A673 (cell line): ENCODE measurements around the gene CTIF. TPM values are rescaled to one million over a fixed set of nuclear protein-coding genes. Genes with fewer than 3 reads are reported as not detected.

Experiments
- BruUV-seq: library from RNA; stranded (reverse); fragments of 400-500 nt; replicated peaks from 2 replicates; lab custom pipeline; 2021; lab: Mats Ljungman, UMichigan
- CTCF ChIA-PET: fragments of 300-600 bp; sonication (Branson Sonifier 250); formaldehyde crosslinking; loops from one replicate; lab custom pipeline; 2022; ENCODE audit warnings: antibody characterized with exemption; lab: Charles Lee
- POLR2A ChIA-PET: fragments of 300-600 bp; sonication (Branson Sonifier 250); formaldehyde crosslinking; loops from one replicate; lab custom pipeline; 2022; ENCODE audit warnings: antibody characterized with exemption; ENCODE audit not compliant: low non-redundant PET; lab: Charles Lee
- DNase-seq: peaks from one replicate; pipeline ENCODE4 v3.0.0-alpha.2; 2015; ENCODE audit warnings: low spot score
- H3K27ac ChIP-seq: fragments of 200-600 bp; sonication (generic); 2 replicates; pipeline ENCODE4 v1.5.1; 2016; ENCODE audit warnings: mixed run types, low read depth, mild to moderate bottlenecking, mixed read lengths, antibody characterized with exemption, low read length; ENCODE audit not compliant: poor library complexity, severe bottlenecking
- H3K27me3 ChIP-seq: fragments of 200-600 bp; sonication (generic); replicated peaks from 2 replicates; pipeline ENCODE4 v1.6.1; 2017; ENCODE audit warnings: mixed run types, low read depth, mild to moderate bottlenecking, mixed read lengths, antibody characterized with exemption, low read length; ENCODE audit not compliant: insufficient read depth, poor library complexity
- H3K36me3 ChIP-seq: fragments of 200-600 bp; sonication (generic); 2 replicates; pipeline ENCODE4 v1.6.1; 2016; ENCODE audit warnings: mixed run types, mild to moderate bottlenecking, mixed read lengths, antibody characterized with exemption, low read length; ENCODE audit not compliant: insufficient read depth, poor library complexity, severe bottlenecking
- H3K4me1 ChIP-seq: fragments of 200-600 bp; sonication (generic); 2 replicates; pipeline ENCODE4 v1.6.1; 2017; ENCODE audit warnings: mixed run types, mild to moderate bottlenecking, mixed read lengths, antibody characterized with exemption, low read length; ENCODE audit not compliant: insufficient read depth, poor library complexity, severe bottlenecking
- H3K4me3 ChIP-seq: fragments of 200-600 bp; sonication (generic); 2 replicates; pipeline ENCODE4 v1.5.1; 2016; ENCODE audit warnings: low read depth, mixed run types, mild to moderate bottlenecking, mixed read lengths, low read length; ENCODE audit not compliant: poor library complexity, severe bottlenecking
- H3K9me3 ChIP-seq: fragments of 200-600 bp; sonication (generic); 2 replicates; pipeline ENCODE4 v1.6.1; 2016; ENCODE audit warnings: mixed run types, low read depth, mild to moderate bottlenecking, mixed read lengths, antibody characterized with exemption, low read length; ENCODE audit not compliant: poor library complexity, severe bottlenecking
- CTCF ChIP-seq: fragments of 300-800, 200-600 bp; sonication (generic); conservative IDR thresholded peaks from 2 replicates; pipeline ENCODE4 v1.5.1; 2017; ENCODE audit warnings: low read depth, mild to moderate bottlenecking, antibody characterized with exemption, low read length, moderate library complexity, mixed read lengths
- EZH2 ChIP-seq: fragments of 200-600 bp; sonication (generic); IDR thresholded peaks from 2 replicates; pipeline ENCODE4 v1.6.1; 2017; ENCODE audit warnings: borderline replicate concordance, low read depth, mild to moderate bottlenecking, mixed read lengths, antibody characterized with exemption, low read length; ENCODE audit not compliant: poor library complexity, severe bottlenecking
- intact Hi-C: fragments of 100-400 bp; cut with micrococcal nuclease; formaldehyde crosslinking; loops from one replicate; pipeline ENCODE4 v1.10.0; 2022; ENCODE audit not compliant: unreplicated experiment
- total RNA-seq: library from RNA; stranded (reverse); gene quantifications from 2 replicates; pipeline ENCODE4 v1.2.3, GENCODE V29; 2021

Gene CTIF
- total RNA-seq, 1 experiment from 2014 or later = 23.5 TPM

GRCh38 chr18:48671561-48671945 lies 132.7 kb downstream of the CTIF start:
- intact Hi-C loops = loop anchor here (10.0 kb wide), 1 partner anchor 1183 kb away; no protein-coding TSS in a partner anchor
- Histone ChIP-seq H3K9me3 (no peaks in the 10 kb centered on the region), H3K27me3 (no peaks in the 10 kb centered on the region), H3K4me3 (no peak overlapping the region), H3K27ac (no peak overlapping the region), H3K36me3 (peaks cover 3% of the 10 kb centered on the region), H3K4me1 (no peaks in the 10 kb centered on the region)
- TF ChIP-seq EZH2 = no peak
- TF ChIP-seq CTCF = no peak
- no peak for DNase-seq
- ChIA-PET POLR2A (interaction anchor here (0.5 kb wide), 1 partner anchor 144 kb away, joined by 3 read pairs; no protein-coding TSS in a partner anchor), CTCF (no interaction called here)
- no TSS peak for BruUV-seq

- POLR2A ChIA-PET = no interaction called here
- CTCF ChIA-PET = interaction anchor here (0.6 kb wide), 1 partner anchor 413 kb away, joined by 15 read pairs; no protein-coding TSS in a partner anchor
These were observed 134.0 kb downstream of the CTIF start for GRCh38 chr18:48672671-48673340.

GRCh38 chr18:48673456-48673852 lies 134.6 kb downstream of the CTIF start:
- CTCF ChIA-PET = interaction anchor here (0.6 kb wide), 1 partner anchor 412 kb away, joined by 15 read pairs; no protein-coding TSS in a partner anchor
- intact Hi-C loops = loop anchor here (10.0 kb wide), 1 partner anchor 1181 kb away; no protein-coding TSS in a partner anchor
- H3K27ac ChIP-seq = no peak overlapping the region
- DNase-seq = no peak
- POLR2A ChIA-PET = no interaction called here
- no peaks in the 10 kb centered on the region for H3K9me3 ChIP-seq
- no peaks in the 10 kb centered on the region for H3K4me1 ChIP-seq
- H3K4me3 ChIP-seq = no peak overlapping the region
- peaks cover 3% of the 10 kb centered on the region for H3K36me3 ChIP-seq
- H3K27me3 ChIP-seq = no peaks in the 10 kb centered on the region
- no peak for TF ChIP-seq CTCF
- TF ChIP-seq EZH2 = no peak
- BruUV-seq = no TSS peak

More at GRCh38 chr18:48672671-48673340, 134.0 kb downstream of the CTIF start:
- H3K4me3 ChIP-seq = no peak overlapping the region
- BruUV-seq = no TSS peak
- H3K27me3 ChIP-seq = no peaks in the 10 kb centered on the region
- H3K27ac ChIP-seq = no peak overlapping the region
- TF ChIP-seq CTCF (no peak), EZH2 (no peak)
- DNase-seq = no peak
- peaks cover 3% of the 10 kb centered on the region for H3K36me3 ChIP-seq
- no peaks in the 10 kb centered on the region for H3K9me3 ChIP-seq
- H3K4me1 ChIP-seq = no peaks in the 10 kb centered on the region
- intact Hi-C loops = loop anchor here (10.0 kb wide), 1 partner anchor 1182 kb away; no protein-coding TSS in a partner anchor
